Germinal center (tissue), 1 donor: ENCODE data around the gene ABCC4.

Experiments used
- DNase-seq: peaks from one replicate; pipeline ENCODE4 v3.0.0; 2012; ENCODE audit warnings: mixed read lengths, low spot score

Gene ABCC4

GRCh38 chr13:94992036-94992960 lies 309.0 kb downstream of the ABCC4 start:
- no peak for DNase-seq

- no peak for DNase-seq
Observed at GRCh38 chr13:94988654-94989053, 312.6 kb downstream of the ABCC4 start.

- no peak for DNase-seq
Observed at GRCh38 chr13:94987869-94988268, 313.4 kb downstream of the ABCC4 start.

GRCh38 chr13:94987081-94987480 lies 314.2 kb downstream of the ABCC4 start:
- no peak for DNase-seq

GRCh38 chr13:94984958-94985357 lies 316.3 kb downstream of the ABCC4 start:
- no peak for DNase-seq

GRCh38 chr13:94978516-94978915 lies 322.7 kb downstream of the ABCC4 start:
- DNase-seq: no peak

GRCh38 chr13:94974015-94974951 lies 327.0 kb downstream of the ABCC4 start:
- no peak for DNase-seq

- DNase-seq: no peak
Observed at GRCh38 chr13:94972262-94972661, 329.0 kb downstream of the ABCC4 start.
